Stimulated activated naive CD4-positive, alpha-beta T cell (primary cell): ENCODE measurements around the gene FAM229B.

Source experiments
- DNase-seq, 6 experiments: peaks; one replicate each; lab custom pipeline; 2025; lab: John Stamatoyannopoulos, UW

FAM229B gene

GRCh38 chr6:112144145-112144926, 56.9 kb downstream of the FAM229B start:
- no peak for DNase-seq

GRCh38 chr6:112145080-112145573, 57.7 kb downstream of the FAM229B start:
- no peak for DNase-seq

DNA sequence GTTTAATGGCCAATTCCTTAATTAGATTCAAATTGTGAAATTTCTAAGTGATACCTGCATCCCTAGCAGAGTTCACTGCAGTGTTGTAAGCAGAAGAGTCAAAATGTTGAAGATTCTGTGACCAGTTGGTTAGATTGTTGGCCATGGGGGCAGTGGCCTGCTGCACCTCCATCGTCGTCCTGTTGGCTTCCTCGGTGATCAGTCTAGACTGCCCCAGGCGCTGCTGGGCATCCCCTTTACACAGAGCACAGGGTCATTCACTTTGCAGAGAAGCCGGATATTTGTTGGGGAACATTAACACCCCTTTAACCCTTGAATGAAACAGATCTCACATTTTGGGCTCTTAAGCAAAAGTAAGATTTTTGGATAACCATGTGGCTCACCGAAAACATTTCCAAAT, 60.7 kb downstream of the FAM229B start:
- DNase-seq: no peak

GRCh38 chr6:112149236-112149635, 61.8 kb downstream of the FAM229B start:
- DNase-seq: no peak

- no peak for DNase-seq
Observed at GRCh38 chr6:112149719-112150263, 62.4 kb downstream of the FAM229B start.

DNA sequence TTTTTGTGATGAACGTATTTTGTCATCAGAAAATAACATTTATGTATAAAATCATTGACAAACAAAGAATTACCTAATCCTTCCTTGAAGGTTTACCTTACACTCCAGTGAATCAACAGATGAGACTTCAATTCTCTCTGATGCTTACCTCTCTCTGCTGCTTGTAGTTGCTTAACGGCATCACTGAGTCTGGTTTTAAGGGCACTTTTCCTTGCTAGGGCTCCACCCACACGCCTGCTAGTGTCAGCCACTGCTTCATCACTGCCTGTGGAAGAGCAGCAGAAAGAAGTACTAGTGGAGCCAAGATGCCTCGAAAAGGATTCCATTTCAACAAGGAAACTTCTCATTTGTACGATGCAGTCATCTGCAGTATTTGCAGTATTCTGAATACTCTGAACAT, 63.0 kb downstream of the FAM229B start:
- DNase-seq: no peak
